Effector memory CD8-positive, alpha-beta T cell (primary cell): ENCODE data around the gene FFAR1.

Experiments
- ATAC-seq: fragments of 150-1000 bp; cut with Tn5 transposase; replicated peaks from 2 replicates; pipeline ENCODE4 v1.10.0; 2021; ENCODE audit warnings: mild to moderate bottlenecking, moderate library complexity
- DNase-seq, 3 experiments: peaks; one replicate each; pipeline ENCODE4 v3.0.0; 2021
- H3K27ac Mint-ChIP-seq, 2 donors: one replicate each; pipeline ENCODE4 v1.8.0; 2022; ENCODE audit warnings: mild to moderate bottlenecking in 2 of 2, mixed read lengths in 2 of 2, moderate library complexity in 2 of 2
- H3K27me3 Mint-ChIP-seq, 2 donors: one replicate each; pipeline ENCODE4 v1.8.0; 2022; ENCODE audit warnings: mixed read lengths in 2 of 2
- H3K36me3 Mint-ChIP-seq: one replicate; pipeline ENCODE4 v1.8.0; 2022; ENCODE audit warnings: mild to moderate bottlenecking, moderate library complexity, mixed read lengths; ENCODE audit not compliant: insufficient read depth
- H3K4me1 Mint-ChIP-seq, 2 donors: one replicate each; pipeline ENCODE4 v1.8.0; 2022; ENCODE audit warnings: low read depth in 2 of 2, mixed read lengths in 2 of 2
- H3K4me3 Mint-ChIP-seq, 2 donors: one replicate each; pipeline ENCODE4 v1.8.0; 2022; ENCODE audit warnings: mild to moderate bottlenecking in 2 of 2, mixed read lengths in 2 of 2, moderate library complexity in 2 of 2
- H3K9me3 Mint-ChIP-seq, 2 donors: one replicate each; pipeline ENCODE4 v1.8.0; 2022; ENCODE audit warnings: mixed read lengths in 2 of 2

Gene FFAR1

GRCh38 chr19:35341006-35341405 is 6.7 kb upstream of the FFAR1 start:
- H3K27ac Mint-ChIP-seq = no peak overlapping the region
- DNase-seq = no peak

DNA sequence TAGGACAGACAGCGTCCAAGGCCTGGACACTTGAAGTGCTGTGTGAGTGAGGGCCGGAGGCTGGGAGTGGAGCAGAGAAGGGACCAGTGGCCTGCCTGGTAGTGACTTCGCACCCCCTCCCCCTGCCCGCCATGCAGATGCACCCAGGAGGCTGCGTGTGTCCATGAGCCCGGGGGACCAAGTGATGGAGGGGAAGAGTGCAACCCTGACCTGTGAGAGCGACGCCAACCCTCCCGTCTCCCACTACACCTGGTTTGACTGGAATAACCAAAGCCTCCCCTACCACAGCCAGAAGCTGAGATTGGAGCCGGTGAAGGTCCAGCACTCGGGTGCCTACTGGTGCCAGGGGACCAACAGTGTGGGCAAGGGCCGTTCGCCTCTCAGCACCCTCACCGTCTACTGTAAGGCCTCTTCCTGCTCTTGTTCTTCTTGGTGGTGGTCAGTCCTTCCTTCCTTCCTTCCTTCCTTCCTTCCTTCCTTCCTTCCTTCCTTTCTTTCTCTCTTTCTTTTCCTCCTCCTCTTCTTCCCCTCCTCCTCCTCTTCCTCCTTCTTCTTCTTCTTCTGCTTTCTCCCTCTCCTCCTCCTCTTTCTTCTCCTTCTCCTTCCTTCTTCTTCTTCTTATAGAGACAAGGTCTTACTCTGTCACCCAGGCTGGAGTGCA is 6.0 kb upstream of the FFAR1 start:
- Mint-ChIP-seq H3K9me3 (no peaks in the 10 kb centered on the region), H3K36me3 (peaks cover 17% of the 10 kb centered on the region), H3K4me1 (peaks cover 7 to 11% of the 10 kb centered on the region in 2 donors), H3K27me3 (peaks cover 33 to 60% of the 10 kb centered on the region in 2 donors), H3K27ac (no peak overlapping the region), H3K4me3 (no peak overlapping the region)
- no peak for DNase-seq
- ATAC-seq = no peak

More at GRCh38 chr19:35341006-35341405, 6.7 kb upstream of the FFAR1 start:
- H3K36me3 Mint-ChIP-seq = peaks cover 10% of the 10 kb centered on the region
- no peak for ATAC-seq
- no peaks in the 10 kb centered on the region for H3K9me3 Mint-ChIP-seq
- H3K4me1 Mint-ChIP-seq = peaks cover 1 to 4% of the 10 kb centered on the region in 2 donors
- peaks cover 36 to 59% of the 10 kb centered on the region in 2 donors for H3K27me3 Mint-ChIP-seq
- no peak overlapping the region for H3K4me3 Mint-ChIP-seq

GRCh38 chr19:35342430-35342829 is 5.3 kb upstream of the FFAR1 start:
- no peak for DNase-seq
- H3K4me3 Mint-ChIP-seq = no peak overlapping the region
- H3K4me1 Mint-ChIP-seq = peaks cover 15 to 18% of the 10 kb centered on the region in 2 donors
- no peak for ATAC-seq
- H3K9me3 Mint-ChIP-seq = no peaks in the 10 kb centered on the region
- H3K27ac Mint-ChIP-seq = no peak overlapping the region
- H3K27me3 Mint-ChIP-seq = peaks cover 31 to 60% of the 10 kb centered on the region in 2 donors
- peaks cover 22% of the 10 kb centered on the region for H3K36me3 Mint-ChIP-seq

- H3K9me3 Mint-ChIP-seq = no peaks in the 10 kb centered on the region
- peaks cover 27 to 65% of the 10 kb centered on the region in 2 donors for H3K27me3 Mint-ChIP-seq
- no peak for DNase-seq
- no peak overlapping the region for H3K4me3 Mint-ChIP-seq
- ATAC-seq = no peak
- H3K27ac Mint-ChIP-seq = peak overlapping the region in 1 of 2 donors; percentile 42
- peaks cover 22% of the 10 kb centered on the region for H3K36me3 Mint-ChIP-seq
- H3K4me1 Mint-ChIP-seq = peaks cover 18 to 24% of the 10 kb centered on the region in 2 donors
Measured at GRCh38 chr19:35344511-35345031, 3.1 kb upstream of the FFAR1 start.

GRCh38 chr19:35345671-35346111 is 2.0 kb upstream of the FFAR1 start:
- peak overlapping the region in 1 of 2 donors; percentile 24 for H3K4me3 Mint-ChIP-seq
- H3K4me1 Mint-ChIP-seq = peaks cover 18 to 24% of the 10 kb centered on the region in 2 donors
- peak overlapping the region in 1 of 2 donors; percentile 89 for H3K27ac Mint-ChIP-seq
- ATAC-seq (no peak), DNase-seq (no peak)
- H3K36me3 Mint-ChIP-seq = peaks cover 22% of the 10 kb centered on the region
- peaks cover 23 to 68% of the 10 kb centered on the region in 2 donors for H3K27me3 Mint-ChIP-seq
- no peaks in the 10 kb centered on the region for H3K9me3 Mint-ChIP-seq

- peak overlapping the region; percentile 47 to 69 for H3K4me3 Mint-ChIP-seq
- DNase-seq (peak; percentile 46 to 61 (median 60)), ATAC-seq (peak; percentile 79)
- H3K4me1 Mint-ChIP-seq = peaks cover 18 to 24% of the 10 kb centered on the region in 2 donors
- peaks cover 26 to 61% of the 10 kb centered on the region in 2 donors for H3K27me3 Mint-ChIP-seq
- H3K27ac Mint-ChIP-seq = peak overlapping the region; percentile 57 to 89
- no peaks in the 10 kb centered on the region for H3K9me3 Mint-ChIP-seq
- H3K36me3 Mint-ChIP-seq = peaks cover 22% of the 10 kb centered on the region
Measured at GRCh38 chr19:35346193-35347052, 1.3 kb upstream of the FFAR1 start.

- Mint-ChIP-seq H3K27ac (peak overlapping the region in 1 of 2 donors; percentile 89), H3K4me3 (peak overlapping the region in 1 of 2 donors; percentile 69), H3K36me3 (peaks cover 22% of the 10 kb centered on the region), H3K9me3 (no peaks in the 10 kb centered on the region), H3K27me3 (peaks cover 18 to 56% of the 10 kb centered on the region in 2 donors), H3K4me1 (peaks cover 22 to 26% of the 10 kb centered on the region in 2 donors)
- DNase-seq (no peak), ATAC-seq (no peak)
Measured at GRCh38 chr19:35347930-35348298, 212 bp downstream of the FFAR1 start.

DNA sequence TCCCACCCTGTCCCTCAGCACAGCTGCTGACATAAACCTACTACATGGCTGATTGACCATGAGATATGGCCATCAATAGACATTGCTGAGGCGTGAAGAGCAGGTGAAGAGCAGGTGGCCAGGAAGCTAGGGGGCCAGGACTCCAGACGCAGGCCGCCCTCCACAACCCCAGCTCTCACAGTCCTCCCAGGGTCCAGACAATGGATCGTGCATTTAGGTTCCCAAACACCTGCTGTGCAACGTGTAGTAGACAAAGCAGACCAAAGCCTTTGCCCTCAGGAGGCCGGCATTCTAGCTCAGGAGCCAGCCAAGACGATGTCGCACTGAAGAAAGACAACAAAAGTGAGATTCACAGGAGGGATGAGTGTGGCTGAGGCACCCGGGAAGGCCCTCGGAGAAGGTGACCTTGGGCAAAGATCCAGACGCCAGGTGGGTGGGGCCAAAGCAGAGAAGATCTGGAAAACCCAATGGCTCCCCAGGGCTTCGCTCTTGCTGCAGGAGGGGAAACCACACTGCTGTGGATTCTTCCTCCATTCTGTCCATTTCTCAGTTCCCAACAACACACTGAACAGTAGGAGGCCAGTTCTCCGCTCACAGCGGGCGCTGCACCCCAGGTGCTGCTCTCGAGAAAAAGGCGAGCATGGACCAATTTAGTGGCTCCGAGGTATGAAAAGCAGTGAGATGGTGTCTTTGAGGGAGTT is 1.4 kb downstream of the FFAR1 start:
- no peak for ATAC-seq
- peaks cover 22% of the 10 kb centered on the region for H3K36me3 Mint-ChIP-seq
- H3K4me1 Mint-ChIP-seq = peaks cover 22 to 28% of the 10 kb centered on the region in 2 donors
- DNase-seq = no peak
- peaks cover 14 to 49% of the 10 kb centered on the region in 2 donors for H3K27me3 Mint-ChIP-seq
- no peak overlapping the region for H3K27ac Mint-ChIP-seq
- no peak overlapping the region for H3K4me3 Mint-ChIP-seq
- H3K9me3 Mint-ChIP-seq = no peaks in the 10 kb centered on the region

GRCh38 chr19:35349614-35350521 is 2.2 kb downstream of the FFAR1 start:
- H3K9me3 Mint-ChIP-seq = no peaks in the 10 kb centered on the region
- peaks cover 22% of the 10 kb centered on the region for H3K36me3 Mint-ChIP-seq
- DNase-seq = no peak
- H3K27ac Mint-ChIP-seq = no peak overlapping the region
- peaks cover 14 to 49% of the 10 kb centered on the region in 2 donors for H3K27me3 Mint-ChIP-seq
- peaks cover 22 to 28% of the 10 kb centered on the region in 2 donors for H3K4me1 Mint-ChIP-seq
- no peak for ATAC-seq
- H3K4me3 Mint-ChIP-seq = no peak overlapping the region

- Mint-ChIP-seq H3K27me3 (peaks cover 14 to 46% of the 10 kb centered on the region in 2 donors), H3K4me1 (peaks cover 22 to 28% of the 10 kb centered on the region in 2 donors)
- DNase-seq = no peak
Measured at GRCh38 chr19:35350591-35350990, 2.9 kb downstream of the FFAR1 start.

GRCh38 chr19:35351411-35352176 is 3.9 kb downstream of the FFAR1 start:
- ATAC-seq = no peak
- H3K27me3 Mint-ChIP-seq = peaks cover 11 to 46% of the 10 kb centered on the region in 2 donors
- no peak overlapping the region for H3K4me3 Mint-ChIP-seq
- H3K4me1 Mint-ChIP-seq = peaks cover 19 to 25% of the 10 kb centered on the region in 2 donors
- no peak for DNase-seq
- peaks cover 9% of the 10 kb centered on the region for H3K36me3 Mint-ChIP-seq
- no peak overlapping the region for H3K27ac Mint-ChIP-seq
- no peaks in the 10 kb centered on the region for H3K9me3 Mint-ChIP-seq

More at GRCh38 chr19:35350591-35350990, 2.9 kb downstream of the FFAR1 start:
- H3K27ac Mint-ChIP-seq = no peak overlapping the region
- no peaks in the 10 kb centered on the region for H3K9me3 Mint-ChIP-seq
- peaks cover 19% of the 10 kb centered on the region for H3K36me3 Mint-ChIP-seq
- no peak for ATAC-seq
- no peak overlapping the region for H3K4me3 Mint-ChIP-seq

DNA sequence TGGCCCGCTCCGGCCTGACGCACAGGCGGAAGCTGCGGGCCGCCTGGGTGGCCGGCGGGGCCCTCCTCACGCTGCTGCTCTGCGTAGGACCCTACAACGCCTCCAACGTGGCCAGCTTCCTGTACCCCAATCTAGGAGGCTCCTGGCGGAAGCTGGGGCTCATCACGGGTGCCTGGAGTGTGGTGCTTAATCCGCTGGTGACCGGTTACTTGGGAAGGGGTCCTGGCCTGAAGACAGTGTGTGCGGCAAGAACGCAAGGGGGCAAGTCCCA is 4.4 kb downstream of the FFAR1 start:
- no peak overlapping the region for H3K4me3 Mint-ChIP-seq
- H3K4me1 Mint-ChIP-seq = peaks cover 14 to 19% of the 10 kb centered on the region in 2 donors
- peaks cover 6 to 44% of the 10 kb centered on the region in 2 donors for H3K27me3 Mint-ChIP-seq
- ATAC-seq (no peak), DNase-seq (no peak)
- no peaks in the 10 kb centered on the region for H3K9me3 Mint-ChIP-seq
- no peak overlapping the region for H3K27ac Mint-ChIP-seq
- H3K36me3 Mint-ChIP-seq = peaks cover 4% of the 10 kb centered on the region
